IMR-90 (cell line): ENCODE measurements around the gene UBA52. TPM values are rescaled to one million over a fixed set of nuclear protein-coding genes. Genes with fewer than 3 reads are reported as not detected.

Experiments used
- ATAC-seq: fragments of 200-7000 bp; cut with Tn5 transposase; 2 replicates; pipeline ENCODE4 v1.9.1; 2020; ENCODE audit warnings: low read depth, mild to moderate bottlenecking, moderate library complexity
- BruUV-seq: library from RNA; stranded (reverse); fragments of 400-500 nt; replicated peaks from 2 replicates; lab custom pipeline; 2021; lab: Mats Ljungman, UMichigan
- CTCF ChIA-PET: fragments of 300-600 bp; formaldehyde crosslinking; extraction: SDS; loops from one replicate; lab custom pipeline; 2021; ENCODE audit warnings: antibody characterized with exemption; lab: Yijun Ruan, JAX
- POLR2A ChIA-PET: fragments of 300-600 bp; sonication (Branson Sonifier 250); formaldehyde crosslinking; loops from one replicate; lab custom pipeline; 2022; ENCODE audit warnings: antibody characterized with exemption; ENCODE audit not compliant: unreplicated experiment; lab: Charles Lee
- DNase-seq: peaks from one replicate; pipeline ENCODE4 v3.0.0; 2013
- H2AFZ ChIP-seq: replicated peaks from 2 replicates; pipeline ENCODE3; 2013; ENCODE audit warnings: low read length, mild to moderate bottlenecking; ENCODE audit not compliant: poor library complexity
- H2AK5ac ChIP-seq: 2 replicates; pipeline ENCODE4 v1.6.1; 2013; ENCODE audit warnings: low read depth, low read length, inconsistent platforms
- H2AK9ac ChIP-seq: replicated peaks from 2 replicates; pipeline ENCODE3; 2013; ENCODE audit warnings: mild to moderate bottlenecking, low read depth, low read length, moderate library complexity; ENCODE audit not compliant: poor library complexity
- H2BK120ac ChIP-seq: 2 replicates; pipeline ENCODE4 v1.6.1; 2013; ENCODE audit warnings: low read depth, low read length, inconsistent platforms
- H2BK15ac ChIP-seq: 3 replicates; pipeline ENCODE4 v1.6.1; 2013; ENCODE audit warnings: low read depth, low read length, inconsistent platforms
- H2BK20ac ChIP-seq: 2 replicates; pipeline ENCODE4 v1.6.1; 2013; ENCODE audit warnings: low read depth, mild to moderate bottlenecking, inconsistent platforms, low read length, moderate library complexity
- H2BK5ac ChIP-seq: 2 replicates; pipeline ENCODE4 v1.6.1; 2013; ENCODE audit warnings: mild to moderate bottlenecking, low read depth, low read length, inconsistent platforms; ENCODE audit not compliant: poor library complexity, severe bottlenecking
- H3K14ac ChIP-seq: replicated peaks from 2 replicates; pipeline ENCODE4 v1.6.1; 2013; ENCODE audit warnings: low read depth, low read length, inconsistent platforms
- H3K18ac ChIP-seq: 2 replicates; pipeline ENCODE4 v1.6.1; 2013; ENCODE audit warnings: low read depth, low read length, control low read depth
- H3K23ac ChIP-seq: 2 replicates; pipeline ENCODE4 v1.6.1; 2013; ENCODE audit warnings: low read depth, low read length, inconsistent platforms
- H3K27ac ChIP-seq: 2 replicates; pipeline ENCODE4 v1.5.1; 2013; ENCODE audit warnings: mild to moderate bottlenecking, control low read depth, low read length; ENCODE audit not compliant: insufficient read depth
- H3K27me3 ChIP-seq: 2 replicates; pipeline ENCODE4 v1.6.1; 2013; ENCODE audit warnings: low read length; ENCODE audit not compliant: control insufficient read depth, insufficient read depth
- H3K36me3 ChIP-seq: 2 replicates; pipeline ENCODE4 v1.6.1; 2013; ENCODE audit warnings: low read length, mixed read lengths; ENCODE audit not compliant: control insufficient read depth, insufficient read depth
- H3K4ac ChIP-seq: 2 replicates; pipeline ENCODE4 v1.6.1; 2013; ENCODE audit warnings: low read depth, low read length, inconsistent platforms
- H3K4me1 ChIP-seq: 2 replicates; pipeline ENCODE4 v1.6.1; 2013; ENCODE audit warnings: low read length, mixed read lengths; ENCODE audit not compliant: control insufficient read depth, insufficient read depth
- H3K4me2 ChIP-seq: 2 replicates; pipeline ENCODE4 v1.6.1; 2013; ENCODE audit warnings: low read depth, mild to moderate bottlenecking, control low read depth, low read length, moderate library complexity
- H3K4me3 ChIP-seq: 2 replicates; pipeline ENCODE4 v1.5.1; 2013; ENCODE audit warnings: low read depth, mild to moderate bottlenecking, control low read depth, low read length, moderate library complexity; ENCODE audit not compliant: insufficient read depth
- H3K56ac ChIP-seq: 2 replicates; pipeline ENCODE4 v1.6.1; 2013; ENCODE audit warnings: low read length, inconsistent platforms; ENCODE audit not compliant: insufficient read depth; ENCODE audit errors: extremely low read depth
- H3K79me1 ChIP-seq, 2 experiments: 2 replicates each; pipeline ENCODE4 v1.6.1; 2013; ENCODE audit warnings: low read length in 2 of 2, inconsistent platforms in 1 of 2, low read depth in 1 of 2
- H3K9ac ChIP-seq: 2 replicates; pipeline ENCODE4 v1.6.1; 2013; ENCODE audit warnings: low read depth, low read length, control low read depth
- H3K9me1 ChIP-seq: 2 replicates; pipeline ENCODE4 v1.6.1; 2013; ENCODE audit warnings: low read length, inconsistent platforms; ENCODE audit not compliant: insufficient read depth
- H3K9me3 ChIP-seq: 2 replicates; pipeline ENCODE4 v1.6.1; 2013; ENCODE audit warnings: low read length; ENCODE audit not compliant: control insufficient read depth, insufficient read depth
- H4K20me1 ChIP-seq: 2 replicates; pipeline ENCODE4 v1.6.1; 2013; ENCODE audit warnings: low read length, inconsistent platforms; ENCODE audit not compliant: insufficient read depth
- H4K5ac ChIP-seq: 2 replicates; pipeline ENCODE4 v1.6.1; 2013; ENCODE audit warnings: mild to moderate bottlenecking, low read depth, low read length, control low read depth
- H4K8ac ChIP-seq, 2 experiments: 2 replicates each; pipeline ENCODE4 v1.6.1; 2013; ENCODE audit warnings: low read depth in 2 of 2, low read length in 2 of 2, control low read depth in 1 of 2, inconsistent platforms in 1 of 2
- H4K91ac ChIP-seq: 2 replicates; pipeline ENCODE4 v1.6.1; 2013; ENCODE audit warnings: low read depth, low read length, inconsistent platforms; ENCODE audit not compliant: insufficient read depth
- CHD1 ChIP-seq: IDR thresholded peaks from 2 replicates; pipeline ENCODE4 v1.6.1; 2012; ENCODE audit warnings: low read depth, low read length, improper control_type of control experiment
- WGBS, 2 experiments: methylation state at CpG; one replicate each; pipeline versions ENCODE4 v1.1.5 to v1.1.7; 2013; ENCODE audit warnings: missing lambda C conversion rate in 2 of 2; ENCODE audit not compliant: insufficient read length in 1 of 2; ENCODE audit errors: extremely low coverage in 2 of 2; 5-methylcytosine and 5-hydroxymethylcytosine counted together
- dilution Hi-C: fragments of 300-500 bp; cut with HindIII; formaldehyde crosslinking; loops from one replicate; pipeline ENCODE4 v1.14.3; 2018; ENCODE audit warnings: low sequenced_read_pairs; ENCODE audit not compliant: unreplicated experiment
- in situ Hi-C: fragments of 300-500 bp; cut with MboI; formaldehyde crosslinking; loops from 3 replicates; pipeline ENCODE4 v1.14.3; 2019; ENCODE audit warnings: low sequenced_read_pairs, inconsistent platforms, mixed read lengths
- intact Hi-C: fragments of 100-400 bp; cut with micrococcal nuclease; formaldehyde crosslinking; loops from 2 replicates; pipeline ENCODE4 v1.10.0; 2022
- polyA plus RNA-seq, 3 experiments: library from polyadenylated mRNA; depleted of rRNA; stranded (reverse); fragments of >200 nt; gene quantifications; 2 replicates each; pipeline ENCODE4 v1.2.3, GENCODE V29; 2012; ENCODE audit warnings: low replicate concordance in 1 of 3
- total RNA-seq: library from RNA; depleted of rRNA; stranded (reverse); fragments of >200 nt; gene quantifications from 2 replicates; pipeline ENCODE4 v1.2.3, GENCODE V29; 2012
- TF ChIP-seq, protein P1 (sequence below): conservative IDR thresholded peaks from 2 replicates; pipeline ENCODE4 v1.5.1; 2012; ENCODE audit warnings: mild to moderate bottlenecking, low read depth, low read length, improper control_type of control experiment

UBA52 gene
- total and polyA plus RNA-seq, 2 of the 4 experiments (the other 2 are of a cell fraction), result 1,030 to 3,008 TPM

DNA sequence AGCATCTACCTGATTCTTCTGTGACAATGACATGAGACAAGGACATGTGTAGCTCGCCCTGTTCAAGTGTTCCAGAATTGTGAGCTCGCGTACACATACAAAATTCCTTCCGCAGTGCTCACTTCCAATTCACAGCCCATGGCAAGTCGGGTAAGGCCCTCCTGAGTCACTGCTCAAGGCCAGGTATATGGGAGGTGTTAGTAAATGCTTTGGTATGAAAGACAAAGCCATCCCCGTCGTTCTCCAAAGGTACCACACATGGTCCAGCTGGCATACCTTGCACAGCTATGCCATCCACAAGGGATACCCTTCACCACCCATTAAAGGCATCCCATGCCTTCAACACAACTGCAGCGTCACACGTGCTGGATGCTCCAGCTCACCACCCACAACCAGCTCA, 45.3 kb upstream of the UBA52 start:
- BruUV-seq, result no TSS peak
- ChIA-PET POLR2A (no interaction called here), CTCF (no interaction called here)
- TF ChIP-seq CHD1, result no peak
- TF ChIP-seq, protein P1, sequence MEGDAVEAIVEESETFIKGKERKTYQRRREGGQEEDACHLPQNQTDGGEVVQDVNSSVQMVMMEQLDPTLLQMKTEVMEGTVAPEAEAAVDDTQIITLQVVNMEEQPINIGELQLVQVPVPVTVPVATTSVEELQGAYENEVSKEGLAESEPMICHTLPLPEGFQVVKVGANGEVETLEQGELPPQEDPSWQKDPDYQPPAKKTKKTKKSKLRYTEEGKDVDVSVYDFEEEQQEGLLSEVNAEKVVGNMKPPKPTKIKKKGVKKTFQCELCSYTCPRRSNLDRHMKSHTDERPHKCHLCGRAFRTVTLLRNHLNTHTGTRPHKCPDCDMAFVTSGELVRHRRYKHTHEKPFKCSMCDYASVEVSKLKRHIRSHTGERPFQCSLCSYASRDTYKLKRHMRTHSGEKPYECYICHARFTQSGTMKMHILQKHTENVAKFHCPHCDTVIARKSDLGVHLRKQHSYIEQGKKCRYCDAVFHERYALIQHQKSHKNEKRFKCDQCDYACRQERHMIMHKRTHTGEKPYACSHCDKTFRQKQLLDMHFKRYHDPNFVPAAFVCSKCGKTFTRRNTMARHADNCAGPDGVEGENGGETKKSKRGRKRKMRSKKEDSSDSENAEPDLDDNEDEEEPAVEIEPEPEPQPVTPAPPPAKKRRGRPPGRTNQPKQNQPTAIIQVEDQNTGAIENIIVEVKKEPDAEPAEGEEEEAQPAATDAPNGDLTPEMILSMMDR, result no peak
- Histone ChIP-seq H3K4me2 (no peak overlapping the region), H2BK120ac (no peak overlapping the region), H2BK15ac (no peak overlapping the region), H3K9me1 (peaks cover 8% of the 10 kb centered on the region; the same call in 1 of the 2 replicates), H2BK5ac (no peak overlapping the region), H2AK9ac (no peak overlapping the region), H3K4ac (no peak overlapping the region), H3K18ac (no peak overlapping the region), H3K9me3 (no peaks in the 10 kb centered on the region), H3K23ac (no peak overlapping the region), H4K20me1 (peaks cover 2% of the 10 kb centered on the region; the same call in 1 of the 2 replicates), H4K91ac (no peak overlapping the region), H2BK20ac (no peak overlapping the region), H3K79me1 (no peaks in the 10 kb centered on the region; a peak in 1 of 4 replicates), H3K27me3 (no peaks in the 10 kb centered on the region), H3K9ac (no peak overlapping the region), H3K14ac (no peak overlapping the region), H2AK5ac (no peak overlapping the region), H3K4me3 (no peak overlapping the region), H2AFZ (no peak overlapping the region), H3K36me3 (peaks cover 5% of the 10 kb centered on the region), H3K4me1 (no peaks in the 10 kb centered on the region), H3K27ac (no peak overlapping the region), H3K56ac (no peak overlapping the region), H4K5ac (no peak overlapping the region), H4K8ac (no peak overlapping the region)
- DNase-seq (no peak), ATAC-seq (no peak)
- dilution Hi-C loops (no loop called here), intact Hi-C loops (no loop called here), in situ Hi-C loops (no loop called here)
- WGBS, 2 experiments, result 100% methylated on average over 2 of the region's 9 CpGs; no CpG with 5 or more reads in 1 of the 2 experiments
